GM19468 (cell line): ENCODE data around the gene RSU1.
"Not testable (repeated sequence)": the region's sequence is repeated elsewhere in the genome, so short reads cannot be mapped to it uniquely, and the experiment has no call there.

Experiments
- ATAC-seq: cut with Tn5 transposase; IDR thresholded peaks from one replicate; pipeline ENCODE4 v1.9.1; 2021; ENCODE audit warnings: mild to moderate bottlenecking, moderate library complexity, moderate number of reproducible peaks; ENCODE audit not compliant: unreplicated experiment; ENCODE audit errors: extremely low read depth

Gene RSU1

GRCh38 chr10:16788778-16789177 lies 28.4 kb downstream of the RSU1 start:
- ATAC-seq, result no peak

- no peak for ATAC-seq
Measured at GRCh38 chr10:16788125-16788524, 29.1 kb downstream of the RSU1 start.

- no peak for ATAC-seq
Measured at GRCh38 chr10:16787361-16787791, 29.8 kb downstream of the RSU1 start.

GRCh38 chr10:16780338-16780880 lies 36.8 kb downstream of the RSU1 start:
- no peak for ATAC-seq

GRCh38 chr10:16779384-16779915 lies 37.8 kb downstream of the RSU1 start:
- peak; percentile 41 for ATAC-seq

GRCh38 chr10:16777473-16778370 lies 39.5 kb downstream of the RSU1 start:
- ATAC-seq, result no peak

- ATAC-seq, result no peak
Measured at GRCh38 chr10:16776896-16777295, 40.3 kb downstream of the RSU1 start.

- ATAC-seq, result no peak
Measured at GRCh38 chr10:16773334-16773733, 43.9 kb downstream of the RSU1 start.

GRCh38 chr10:16770670-16771069 lies 46.6 kb downstream of the RSU1 start:
- ATAC-seq, result peak; percentile 22

GRCh38 chr10:16770141-16770540 lies 47.1 kb downstream of the RSU1 start:
- ATAC-seq, result no peak

- no peak for ATAC-seq
Measured at GRCh38 chr10:16769331-16769730, 47.9 kb downstream of the RSU1 start.

- no peak for ATAC-seq
Measured at GRCh38 chr10:16768702-16769101, 48.5 kb downstream of the RSU1 start.

- ATAC-seq, result no peak
Measured at GRCh38 chr10:16765509-16766375, 51.5 kb downstream of the RSU1 start.

- no peak for ATAC-seq
Measured at GRCh38 chr10:16761300-16761699, 55.9 kb downstream of the RSU1 start.

- no peak for ATAC-seq
Measured at GRCh38 chr10:16756561-16757221, 60.5 kb downstream of the RSU1 start.

GRCh38 chr10:16754765-16755164 lies 62.5 kb downstream of the RSU1 start:
- ATAC-seq, result no peak

- ATAC-seq, result not testable (repeated sequence)
Measured at GRCh38 chr10:16752849-16753248, 64.4 kb downstream of the RSU1 start.

- ATAC-seq, result no peak
Measured at GRCh38 chr10:16752099-16752498, 65.1 kb downstream of the RSU1 start.

GRCh38 chr10:16751244-16751643 lies 66.0 kb downstream of the RSU1 start:
- no peak for ATAC-seq

- no peak for ATAC-seq
Measured at GRCh38 chr10:16750461-16750860, 66.8 kb downstream of the RSU1 start.
